ENCODE measurements around the gene PSMA8.

The PSMA8 gene

DNA sequence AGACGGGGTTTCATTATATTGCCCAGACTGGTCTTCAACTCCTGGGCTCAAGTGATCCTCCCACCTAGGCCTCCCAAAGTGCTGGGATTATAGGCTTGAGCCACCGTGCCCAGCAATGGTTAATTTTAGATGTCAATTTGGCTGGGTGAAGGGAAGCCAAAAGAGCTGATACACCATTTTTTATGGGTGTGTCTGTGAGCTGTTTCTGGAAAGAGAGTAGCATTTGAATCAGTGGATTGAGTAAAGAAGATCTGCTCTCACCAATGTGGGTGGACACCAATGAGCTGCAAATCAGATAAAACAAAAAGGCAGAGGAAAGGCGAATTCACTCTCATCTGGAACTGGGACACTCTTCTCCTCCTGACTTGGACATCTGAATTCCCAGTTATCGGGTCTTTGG is 76.5 kb downstream of the PSMA8 start:
- H3K4me3 ChIP-seq (ENCODE audit: control insufficient read depth, low read depth, low read length), result no peak overlapping the region
- DNase-seq (ENCODE audit: low read depth), result no peak
- TF ChIP-seq, protein P1, sequence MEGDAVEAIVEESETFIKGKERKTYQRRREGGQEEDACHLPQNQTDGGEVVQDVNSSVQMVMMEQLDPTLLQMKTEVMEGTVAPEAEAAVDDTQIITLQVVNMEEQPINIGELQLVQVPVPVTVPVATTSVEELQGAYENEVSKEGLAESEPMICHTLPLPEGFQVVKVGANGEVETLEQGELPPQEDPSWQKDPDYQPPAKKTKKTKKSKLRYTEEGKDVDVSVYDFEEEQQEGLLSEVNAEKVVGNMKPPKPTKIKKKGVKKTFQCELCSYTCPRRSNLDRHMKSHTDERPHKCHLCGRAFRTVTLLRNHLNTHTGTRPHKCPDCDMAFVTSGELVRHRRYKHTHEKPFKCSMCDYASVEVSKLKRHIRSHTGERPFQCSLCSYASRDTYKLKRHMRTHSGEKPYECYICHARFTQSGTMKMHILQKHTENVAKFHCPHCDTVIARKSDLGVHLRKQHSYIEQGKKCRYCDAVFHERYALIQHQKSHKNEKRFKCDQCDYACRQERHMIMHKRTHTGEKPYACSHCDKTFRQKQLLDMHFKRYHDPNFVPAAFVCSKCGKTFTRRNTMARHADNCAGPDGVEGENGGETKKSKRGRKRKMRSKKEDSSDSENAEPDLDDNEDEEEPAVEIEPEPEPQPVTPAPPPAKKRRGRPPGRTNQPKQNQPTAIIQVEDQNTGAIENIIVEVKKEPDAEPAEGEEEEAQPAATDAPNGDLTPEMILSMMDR (conservative IDR thresholded peaks at IDR 0.05; ENCODE audit: control insufficient read depth, insufficient read depth, low read depth, low read length), result no peak

DNA sequence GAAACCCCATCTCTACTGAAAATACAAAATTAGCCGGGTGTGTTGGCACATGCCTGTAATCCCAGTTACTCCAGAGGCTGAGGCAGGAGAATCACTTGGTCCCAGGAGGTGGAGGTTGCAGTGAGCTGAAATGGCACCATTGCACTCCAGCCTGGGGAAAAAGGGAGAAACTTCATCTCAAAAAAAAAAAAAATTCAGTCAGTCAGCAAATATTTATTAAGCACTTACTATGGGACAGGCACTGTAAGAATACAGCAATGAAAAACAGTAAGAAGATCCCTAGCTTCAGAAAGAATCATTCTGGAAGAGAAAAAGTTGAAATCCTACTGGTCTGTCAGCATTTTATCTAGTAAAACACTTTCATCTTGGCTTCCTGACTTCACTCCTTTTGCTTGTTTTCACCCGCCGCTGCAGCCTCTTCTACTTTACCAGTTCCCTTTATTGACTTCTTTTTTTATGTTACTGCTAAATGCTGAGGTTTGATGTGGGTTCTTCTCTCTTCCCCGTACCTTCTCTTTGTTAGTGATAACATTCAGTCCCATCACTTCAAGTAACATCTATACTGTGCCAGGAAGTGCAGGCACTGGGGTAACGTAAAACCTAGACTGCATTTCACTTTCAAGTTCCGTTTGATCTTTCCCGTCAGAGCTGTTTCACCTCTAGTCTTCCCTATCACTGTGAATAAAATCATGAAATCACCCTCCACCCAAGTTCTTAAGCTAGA is 81.7 kb downstream of the PSMA8 start:
- TF ChIP-seq, protein P1 (conservative IDR thresholded peaks at IDR 0.05; ENCODE audit: control insufficient read depth, insufficient read depth, low read depth, low read length), result no peak
- no peak overlapping the region for H3K4me3 ChIP-seq (ENCODE audit: control insufficient read depth, low read depth, low read length)
- DNase-seq (ENCODE audit: low read depth), result no peak

DNA sequence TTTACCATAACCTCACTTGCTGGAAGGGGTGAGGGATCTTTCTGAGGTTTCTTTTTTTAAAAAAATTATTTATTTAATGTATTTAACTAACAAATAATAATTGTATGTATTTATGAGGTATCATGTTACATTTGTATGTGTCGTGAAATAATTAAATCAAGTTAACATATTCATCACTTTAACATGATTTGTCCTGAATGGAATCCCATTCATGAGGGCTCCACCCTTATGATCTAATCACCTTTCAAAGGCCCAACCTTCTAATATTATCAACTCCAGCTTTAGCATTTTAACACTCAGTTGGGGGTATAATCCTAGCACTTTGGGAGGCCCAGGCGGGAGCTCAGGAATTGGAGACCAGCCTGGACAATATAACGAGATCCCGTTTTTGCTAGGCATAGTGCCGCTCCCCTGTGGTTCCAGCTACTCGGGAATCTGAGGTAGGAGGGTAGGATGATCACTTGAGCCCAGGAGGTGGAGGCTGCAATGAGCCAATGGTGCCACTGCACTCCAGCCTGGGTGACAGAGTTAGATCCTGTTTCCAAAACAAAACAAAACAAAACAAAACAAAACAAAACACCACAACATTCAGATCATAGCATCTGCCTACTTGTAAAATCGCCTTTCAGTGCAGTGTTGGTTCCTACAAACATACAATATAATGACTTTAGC is 91.5 kb downstream of the PSMA8 start:
- H3K4me3 ChIP-seq (ENCODE audit: control insufficient read depth, low read depth, low read length), result no peak overlapping the region
- no peak for DNase-seq (ENCODE audit: low read depth)
- TF ChIP-seq, protein P1 (conservative IDR thresholded peaks at IDR 0.05; ENCODE audit: control insufficient read depth, insufficient read depth, low read depth, low read length), result no peak

DNA sequence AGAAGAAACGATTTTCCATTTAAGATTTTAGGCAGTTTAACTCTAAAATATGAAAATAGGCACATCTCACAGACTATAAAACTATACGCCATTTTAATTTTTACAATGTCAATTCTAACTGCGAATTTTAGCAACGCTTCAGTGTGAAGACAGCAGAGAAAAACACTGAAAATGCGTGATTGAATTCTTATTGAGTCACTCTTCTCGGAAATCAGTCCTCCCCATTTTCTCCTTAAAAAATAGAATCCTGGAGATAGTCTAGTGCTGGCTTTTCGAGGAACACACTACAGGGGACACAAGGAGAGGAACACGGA is 92.2 kb downstream of the PSMA8 start:
- no peak for DNase-seq (ENCODE audit: low read depth)
- TF ChIP-seq, protein P1 (conservative IDR thresholded peaks at IDR 0.05; ENCODE audit: control insufficient read depth, insufficient read depth, low read depth, low read length), result no peak
- peak overlapping the region; percentile 56 for H3K4me3 ChIP-seq (ENCODE audit: control insufficient read depth, low read depth, low read length)

DNA sequence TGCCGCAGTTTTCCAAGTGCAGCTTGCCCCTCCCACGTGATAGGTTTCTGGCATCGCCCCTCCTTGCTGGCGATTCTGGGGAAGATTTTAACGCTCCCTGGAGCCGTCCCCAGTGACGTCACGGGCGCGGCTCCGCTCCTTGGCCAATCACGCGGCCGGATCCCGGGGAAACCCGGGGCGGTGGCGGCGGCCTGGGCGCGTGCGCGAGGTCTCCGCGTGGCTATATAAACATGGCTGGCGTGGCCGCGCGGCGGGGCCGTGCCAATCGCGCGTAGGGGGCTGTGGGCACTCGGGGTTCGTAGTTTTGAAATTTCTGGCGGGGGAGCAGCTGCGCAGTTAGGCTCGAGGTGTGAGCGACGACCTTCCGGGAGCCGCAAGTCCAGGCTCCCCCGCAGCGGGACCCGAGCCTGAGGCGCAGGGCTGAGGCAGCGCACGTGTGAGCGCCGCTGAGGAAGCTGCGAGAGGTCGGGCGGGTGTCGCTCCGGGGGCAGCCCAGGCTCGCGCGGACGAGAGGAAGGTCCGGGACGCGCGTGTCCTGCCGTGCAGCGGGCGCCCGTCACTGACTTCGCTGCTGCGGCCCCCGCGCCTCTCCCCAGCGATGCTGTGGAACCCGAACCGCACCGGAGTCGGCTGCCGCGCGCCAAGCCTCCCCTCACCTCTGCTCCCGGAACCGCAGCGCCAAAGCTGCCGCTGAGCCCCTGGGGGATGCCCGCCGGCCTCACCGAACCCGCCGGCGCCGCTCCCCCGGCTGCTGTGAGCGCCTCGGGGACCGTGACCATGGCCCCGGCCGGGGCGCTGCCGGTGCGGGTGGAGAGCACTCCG is 92.8 kb downstream of the PSMA8 start, which contains the start of gene TAF4B:
TAF4B (plus strand) TSS at position 217 of the 822 bp plus-strand sequence; CDS start at position 706, 489 bp downstream.
- peak; percentile 94 for DNase-seq (ENCODE audit: low read depth)
- H3K4me3 ChIP-seq (ENCODE audit: control insufficient read depth, low read depth, low read length), result peak within 1 kb of the TSS; percentile 75
- TF ChIP-seq, protein P1 (conservative IDR thresholded peaks at IDR 0.05; ENCODE audit: control insufficient read depth, insufficient read depth, low read depth, low read length), result no peak

DNA sequence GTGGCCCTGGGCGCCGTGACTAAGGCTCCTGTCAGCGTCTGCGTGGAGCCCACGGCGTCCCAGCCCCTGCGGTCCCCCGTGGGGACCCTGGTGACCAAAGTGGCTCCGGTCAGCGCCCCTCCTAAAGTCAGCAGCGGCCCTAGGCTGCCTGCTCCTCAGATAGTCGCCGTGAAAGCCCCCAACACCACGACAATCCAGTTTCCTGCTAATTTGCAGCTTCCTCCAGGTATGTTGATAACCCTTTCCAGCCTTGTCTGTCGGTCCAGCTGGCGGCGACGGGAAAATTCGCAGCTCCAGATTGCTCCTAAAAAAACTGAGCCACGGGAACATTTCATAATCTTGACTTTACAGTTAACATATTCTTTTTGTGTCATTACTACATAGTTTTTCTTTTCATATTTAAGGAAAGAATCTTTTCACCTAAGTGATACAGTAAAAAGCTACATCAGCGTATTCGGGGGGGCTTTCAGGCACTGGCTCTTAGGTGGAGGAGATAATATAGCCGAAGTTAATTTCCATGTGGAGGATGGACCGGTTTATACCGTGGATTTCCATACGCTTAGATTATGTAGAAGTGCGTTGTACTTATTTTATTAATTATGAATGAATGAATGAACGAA is 93.5 kb downstream of the PSMA8 start:
- TF ChIP-seq, protein P1 (conservative IDR thresholded peaks at IDR 0.05; ENCODE audit: control insufficient read depth, insufficient read depth, low read depth, low read length), result no peak
- DNase-seq (ENCODE audit: low read depth), result peak; percentile 15

More for the DNA sequence above, 93.5 kb downstream of the PSMA8 start:
- H3K4me3 ChIP-seq (ENCODE audit: control insufficient read depth, low read depth, low read length), result peak overlapping the region; percentile 75

All from fibroblast of mammary gland (primary cell).